ENCODE measurements around the gene STBD1. TPM values are rescaled to one million over a fixed set of nuclear protein-coding genes. Genes with fewer than 3 reads are reported as not detected.

Gene STBD1
- total RNA-seq, 1 experiment from 2014 or later: 4.9 TPM

DNA sequence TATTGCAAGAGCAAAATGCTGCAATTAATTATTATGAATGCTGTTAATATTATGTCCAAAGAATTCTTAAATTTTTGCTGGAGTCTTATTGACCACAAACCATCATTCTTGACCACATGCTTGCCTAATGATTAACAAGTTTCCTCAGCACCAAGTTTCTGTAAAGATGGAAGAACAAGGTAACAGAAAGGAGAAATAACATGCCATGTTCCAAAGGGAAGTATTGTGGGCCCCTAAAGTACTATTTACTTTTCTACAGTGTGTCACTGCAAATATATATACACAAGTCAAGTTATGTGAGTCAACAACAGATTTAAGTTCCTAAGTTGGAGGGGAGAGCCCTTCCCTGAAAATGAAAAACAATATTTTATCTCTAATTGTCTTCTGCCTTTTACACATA is 34.5 kb upstream of the STBD1 start:
- Histone ChIP-seq H3K4me1 (ENCODE audit: control insufficient read depth, insufficient read depth, low read length) (no peaks in the 10 kb centered on the region), H3K27me3 (ENCODE audit: control insufficient read depth, insufficient read depth, low read length) (no peaks in the 10 kb centered on the region), H3K9me3 (ENCODE audit: control insufficient read depth, insufficient read depth, low read depth, low read length) (no peaks in the 10 kb centered on the region), H3K4me3 (ENCODE audit: low read depth in 2 of 2, low read length in 2 of 2) (no peak overlapping the region), H3K36me3 (ENCODE audit: control insufficient read depth, insufficient read depth, low read length) (no peaks in the 10 kb centered on the region), H3K27ac (ENCODE audit: low read length) (no peak overlapping the region)
- DNase-seq (ENCODE audit: low read depth, low spot score) (no peak), ATAC-seq (no peak)
- TF ChIP-seq SIN3A (IDR thresholded peaks at IDR 0.05; ENCODE audit: borderline replicate concordance, insufficient read depth, low read depth, low read length) (no peak), TCF7L2 (IDR thresholded peaks at IDR 0.05; ENCODE audit: low read depth, low read length) (no peak), POLR2AphosphoS5 (IDR thresholded peaks at IDR 0.05; ENCODE audit: low read depth, low read length) (no peak)
- TF ChIP-seq, protein P1, sequence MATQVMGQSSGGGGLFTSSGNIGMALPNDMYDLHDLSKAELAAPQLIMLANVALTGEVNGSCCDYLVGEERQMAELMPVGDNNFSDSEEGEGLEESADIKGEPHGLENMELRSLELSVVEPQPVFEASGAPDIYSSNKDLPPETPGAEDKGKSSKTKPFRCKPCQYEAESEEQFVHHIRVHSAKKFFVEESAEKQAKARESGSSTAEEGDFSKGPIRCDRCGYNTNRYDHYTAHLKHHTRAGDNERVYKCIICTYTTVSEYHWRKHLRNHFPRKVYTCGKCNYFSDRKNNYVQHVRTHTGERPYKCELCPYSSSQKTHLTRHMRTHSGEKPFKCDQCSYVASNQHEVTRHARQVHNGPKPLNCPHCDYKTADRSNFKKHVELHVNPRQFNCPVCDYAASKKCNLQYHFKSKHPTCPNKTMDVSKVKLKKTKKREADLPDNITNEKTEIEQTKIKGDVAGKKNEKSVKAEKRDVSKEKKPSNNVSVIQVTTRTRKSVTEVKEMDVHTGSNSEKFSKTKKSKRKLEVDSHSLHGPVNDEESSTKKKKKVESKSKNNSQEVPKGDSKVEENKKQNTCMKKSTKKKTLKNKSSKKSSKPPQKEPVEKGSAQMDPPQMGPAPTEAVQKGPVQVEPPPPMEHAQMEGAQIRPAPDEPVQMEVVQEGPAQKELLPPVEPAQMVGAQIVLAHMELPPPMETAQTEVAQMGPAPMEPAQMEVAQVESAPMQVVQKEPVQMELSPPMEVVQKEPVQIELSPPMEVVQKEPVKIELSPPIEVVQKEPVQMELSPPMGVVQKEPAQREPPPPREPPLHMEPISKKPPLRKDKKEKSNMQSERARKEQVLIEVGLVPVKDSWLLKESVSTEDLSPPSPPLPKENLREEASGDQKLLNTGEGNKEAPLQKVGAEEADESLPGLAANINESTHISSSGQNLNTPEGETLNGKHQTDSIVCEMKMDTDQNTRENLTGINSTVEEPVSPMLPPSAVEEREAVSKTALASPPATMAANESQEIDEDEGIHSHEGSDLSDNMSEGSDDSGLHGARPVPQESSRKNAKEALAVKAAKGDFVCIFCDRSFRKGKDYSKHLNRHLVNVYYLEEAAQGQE (IDR thresholded peaks at IDR 0.05; ENCODE audit: insufficient read depth in 1 of 2, low read depth in 2 of 2, low read length in 1 of 2): no peak
- TF ChIP-seq, protein P2, sequence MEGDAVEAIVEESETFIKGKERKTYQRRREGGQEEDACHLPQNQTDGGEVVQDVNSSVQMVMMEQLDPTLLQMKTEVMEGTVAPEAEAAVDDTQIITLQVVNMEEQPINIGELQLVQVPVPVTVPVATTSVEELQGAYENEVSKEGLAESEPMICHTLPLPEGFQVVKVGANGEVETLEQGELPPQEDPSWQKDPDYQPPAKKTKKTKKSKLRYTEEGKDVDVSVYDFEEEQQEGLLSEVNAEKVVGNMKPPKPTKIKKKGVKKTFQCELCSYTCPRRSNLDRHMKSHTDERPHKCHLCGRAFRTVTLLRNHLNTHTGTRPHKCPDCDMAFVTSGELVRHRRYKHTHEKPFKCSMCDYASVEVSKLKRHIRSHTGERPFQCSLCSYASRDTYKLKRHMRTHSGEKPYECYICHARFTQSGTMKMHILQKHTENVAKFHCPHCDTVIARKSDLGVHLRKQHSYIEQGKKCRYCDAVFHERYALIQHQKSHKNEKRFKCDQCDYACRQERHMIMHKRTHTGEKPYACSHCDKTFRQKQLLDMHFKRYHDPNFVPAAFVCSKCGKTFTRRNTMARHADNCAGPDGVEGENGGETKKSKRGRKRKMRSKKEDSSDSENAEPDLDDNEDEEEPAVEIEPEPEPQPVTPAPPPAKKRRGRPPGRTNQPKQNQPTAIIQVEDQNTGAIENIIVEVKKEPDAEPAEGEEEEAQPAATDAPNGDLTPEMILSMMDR (IDR thresholded peaks at IDR 0.05): no peak
- BruUV-seq (replicated peaks): no TSS peak
- intact Hi-C loops (cut with micrococcal nuclease; ENCODE audit: unreplicated experiment) (no loop called here), in situ Hi-C loops (cut with HindIII; ENCODE audit: low pct_unique_long_range_greater_than_20kb, low sequenced_read_pairs) (no loop called here)
- POLR2A ChIA-PET: no interaction called here
- CTCF ChIA-PET: no interaction called here

DNA sequence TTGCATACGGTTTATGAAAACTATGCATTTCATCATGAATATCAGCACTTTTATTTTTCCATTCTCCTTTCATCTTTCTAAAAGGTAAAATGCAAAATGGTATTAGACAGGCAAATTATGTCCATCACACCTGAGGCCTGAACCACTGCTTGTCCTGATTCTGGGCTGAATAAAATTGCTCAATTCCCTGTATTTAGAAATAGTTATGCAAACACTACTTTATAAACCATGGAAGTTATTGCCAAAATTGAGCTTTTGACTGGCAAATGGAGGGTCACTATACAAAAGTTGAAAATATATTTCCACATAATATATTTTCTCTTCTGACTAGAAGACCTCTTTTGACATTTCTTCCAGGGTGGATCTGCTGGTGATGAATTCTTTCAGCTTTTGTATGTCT is 34.0 kb upstream of the STBD1 start:
- Histone ChIP-seq H3K9me3 (ENCODE audit: control insufficient read depth, insufficient read depth, low read depth, low read length) (no peaks in the 10 kb centered on the region), H3K36me3 (ENCODE audit: control insufficient read depth, insufficient read depth, low read length) (no peaks in the 10 kb centered on the region), H3K4me3 (ENCODE audit: low read depth in 2 of 2, low read length in 2 of 2) (no peak overlapping the region), H3K4me1 (ENCODE audit: control insufficient read depth, insufficient read depth, low read length) (no peaks in the 10 kb centered on the region), H3K27me3 (ENCODE audit: control insufficient read depth, insufficient read depth, low read length) (no peaks in the 10 kb centered on the region), H3K27ac (ENCODE audit: low read length) (no peak overlapping the region)
- intact Hi-C loops (cut with micrococcal nuclease; ENCODE audit: unreplicated experiment) (no loop called here), in situ Hi-C loops (cut with HindIII; ENCODE audit: low pct_unique_long_range_greater_than_20kb, low sequenced_read_pairs) (no loop called here)
- POLR2A ChIA-PET: no interaction called here
- ATAC-seq: no peak
- DNase-seq (ENCODE audit: low read depth, low spot score): no peak
- no peak for TF ChIP-seq SIN3A (IDR thresholded peaks at IDR 0.05; ENCODE audit: borderline replicate concordance, insufficient read depth, low read depth, low read length)
- TF ChIP-seq, protein P1 (IDR thresholded peaks at IDR 0.05; ENCODE audit: insufficient read depth in 1 of 2, low read depth in 2 of 2, low read length in 1 of 2): no peak
- TF ChIP-seq TCF7L2 (IDR thresholded peaks at IDR 0.05; ENCODE audit: low read depth, low read length): no peak
- TF ChIP-seq POLR2AphosphoS5 (IDR thresholded peaks at IDR 0.05; ENCODE audit: low read depth, low read length): no peak
- TF ChIP-seq, protein P2 (IDR thresholded peaks at IDR 0.05): no peak
- no TSS peak for BruUV-seq (replicated peaks)
- CTCF ChIA-PET: no interaction called here

Data from Panc1 (cell line).